B cell (primary cell): ENCODE data around the gene DLK2. TPM values are rescaled to one million over a fixed set of nuclear protein-coding genes. Genes with fewer than 3 reads are reported as not detected.

Source experiments
- ATAC-seq: fragments of 200-7000 bp; cut with Tn5 transposase; one replicate; pipeline ENCODE4 v1.10.0; 2021; ENCODE audit warnings: low read depth, mild to moderate bottlenecking, moderate number of reproducible peaks, moderate library complexity
- CTCF ChIA-PET: fragments of 350-600 bp; sonication (Branson Sonifier 250); formaldehyde crosslinking; loops from one replicate; lab custom pipeline; 2021; ENCODE audit warnings: antibody characterized with exemption, inconsistent platforms; lab: Charles Lee
- POLR2A ChIA-PET: fragments of 350-600 bp; sonication (Branson Sonifier 250); formaldehyde crosslinking; loops from one replicate; lab custom pipeline; 2021; ENCODE audit warnings: antibody characterized with exemption; lab: Charles Lee
- DNase-seq: peaks from one replicate; pipeline ENCODE4 v3.0.0; 2013
- H2AFZ ChIP-seq: 2 replicates; pipeline ENCODE4 v1.6.1; 2012; ENCODE audit warnings: mild to moderate bottlenecking, low read depth, low read length; ENCODE audit not compliant: insufficient read depth, poor library complexity, severe bottlenecking
- H3K27ac ChIP-seq, 2 donors: 1 replicate in 1 of 2; 2 replicates in 1 of 2; pipeline ENCODE4 v1.5.1; 2012 to 2013; ENCODE audit warnings: low read length in 2 of 2, mild to moderate bottlenecking in 2 of 2, moderate library complexity in 1 of 2
- H3K27me3 ChIP-seq, 4 experiments: fragments of 200-600 bp in 1 of 4; sonication (generic) in 1 of 4; replicated peaks in 1 of 4; 1 replicate in 2 of 4; 2 replicates in 2 of 4; pipeline versions ENCODE4 v1.6.1 to v1.7.0; 2013 to 2016; ENCODE audit warnings: low read length in 3 of 4, mild to moderate bottlenecking in 2 of 4, mixed read lengths in 1 of 4, moderate library complexity in 1 of 4; ENCODE audit not compliant: insufficient read depth in 4 of 4, control insufficient read depth in 3 of 4; ENCODE audit errors: control extremely low read depth in 1 of 4
- H3K36me3 ChIP-seq, 2 experiments: replicated peaks in 1 of 2; 1 replicate in 1 of 2; 2 replicates in 1 of 2; pipeline versions ENCODE4 v1.6.1 to v1.7.1; 2013; ENCODE audit warnings: low read length in 1 of 2; ENCODE audit not compliant: insufficient read depth in 2 of 2, control insufficient read depth in 1 of 2; ENCODE audit errors: control extremely low read depth in 1 of 2, extremely low read depth in 1 of 2
- H3K4me1 ChIP-seq, 2 donors: fragments of 200-600 bp in 1 of 2; sonication (generic) in 1 of 2; 1 replicate in 1 of 2; 2 replicates in 1 of 2; pipeline versions ENCODE4 v1.5.1 to v1.6.1; 2013 to 2017; ENCODE audit warnings: low read length in 2 of 2; ENCODE audit not compliant: control insufficient read depth in 2 of 2, insufficient read depth in 2 of 2
- H3K4me2 ChIP-seq: replicated peaks from 2 replicates; pipeline ENCODE3; 2012; ENCODE audit warnings: mild to moderate bottlenecking, low read depth, low read length; ENCODE audit not compliant: poor library complexity, severe bottlenecking
- H3K4me3 ChIP-seq, 5 experiments: fragments of 200-600 bp in 1 of 5; sonication (generic) in 1 of 5; 1 replicate in 3 of 5; 2 replicates in 2 of 5; pipeline versions ENCODE4 v1.5.1 to v1.7.0; 2011 to 2016; ENCODE audit warnings: low read length in 4 of 5, mild to moderate bottlenecking in 4 of 5, low read depth in 2 of 5, control low read depth in 1 of 5, moderate library complexity in 1 of 5; ENCODE audit not compliant: insufficient read depth in 1 of 5; ENCODE audit errors: control extremely low read depth in 1 of 5, extremely low read depth in 1 of 5
- H3K79me2 ChIP-seq: fragments of 200-600 bp; sonication (generic); one replicate; pipeline ENCODE4 v1.6.0; 2016; ENCODE audit warnings: low read length; ENCODE audit not compliant: control insufficient read depth, insufficient read depth
- H3K9ac ChIP-seq: fragments of 200-600 bp; sonication (generic); 2 replicates; pipeline ENCODE4 v1.6.1; 2017; ENCODE audit warnings: mild to moderate bottlenecking, low read length, moderate library complexity
- H3K9me3 ChIP-seq, 3 donors: one replicate each; pipeline versions ENCODE4 v1.6.1 to v1.7.1; 2013; ENCODE audit warnings: low read length in 2 of 3; ENCODE audit not compliant: control insufficient read depth in 2 of 3, insufficient read depth in 1 of 3; ENCODE audit errors: control extremely low read depth in 1 of 3
- H4K20me1 ChIP-seq: 2 replicates; pipeline ENCODE4 v1.6.0; 2012; ENCODE audit warnings: mild to moderate bottlenecking, low read length; ENCODE audit not compliant: insufficient read depth, control insufficient read depth, poor library complexity, severe bottlenecking
- H3K27ac Mint-ChIP-seq: one replicate; pipeline ENCODE4 v1.8.0; 2021; ENCODE audit warnings: mixed read lengths
- H3K27me3 Mint-ChIP-seq: one replicate; pipeline ENCODE4 v1.8.0; 2021; ENCODE audit warnings: mixed read lengths
- H3K4me1 Mint-ChIP-seq: one replicate; pipeline ENCODE4 v1.8.0; 2021; ENCODE audit warnings: mixed read lengths
- H3K4me3 Mint-ChIP-seq: one replicate; pipeline ENCODE4 v1.8.0; 2021; ENCODE audit warnings: mixed read lengths
- H3K9me3 Mint-ChIP-seq: one replicate; pipeline ENCODE4 v1.8.0; 2022; ENCODE audit warnings: mixed read lengths; ENCODE audit not compliant: insufficient read depth
- CTCF ChIP-seq: fragments of 200-600 bp; IDR thresholded peaks from one replicate; pipeline ENCODE4 v1.8.0; 2022; ENCODE audit warnings: antibody characterized with exemption, mild to moderate bottlenecking
- EZH2 ChIP-seq: IDR thresholded peaks from 2 replicates; pipeline ENCODE4 v1.6.1; 2012; ENCODE audit warnings: borderline replicate concordance, low read depth, mild to moderate bottlenecking, moderate library complexity, low read length; ENCODE audit not compliant: insufficient read depth, poor library complexity, severe bottlenecking
- WGBS: methylation state at CpG from one replicate; pipeline ENCODE4 v1.1.5; 2013; ENCODE audit warnings: missing lambda C conversion rate; ENCODE audit not compliant: insufficient coverage; 5-methylcytosine and 5-hydroxymethylcytosine counted together
- intact Hi-C: fragments of 100-400 bp; cut with micrococcal nuclease; formaldehyde crosslinking; loops from one replicate; pipeline ENCODE4 v1.10.0; 2022
- polyA plus RNA-seq: library from polyadenylated mRNA; depleted of rRNA; stranded (reverse); fragments of >200 nt; gene quantifications from 2 replicates; pipeline ENCODE4 v1.2.3, GENCODE V29; 2012
- total RNA-seq, 2 donors: library from RNA; stranded (reverse); fragments of 120-200 nt in 1 of 2; gene quantifications; 1 replicate in 1 of 2; 2 replicates in 1 of 2; pipeline versions ENCODE4 v1.2.3 to v1.2.4, GENCODE V29; 2013 to 2022

Gene DLK2
- total and polyA plus RNA-seq, 2 donors (not counting 1 experiment from before 2014, with no cell fraction given) = 0.34 TPM; not detected in 1

GRCh38 chr6:43492673-43493072, 37.3 kb upstream of the DLK2 start:
- 100% methylated on average over 3 of the region's 3 CpGs for WGBS
- ChIA-PET CTCF (interaction anchor here (0.6 to 8.0 kb wide), 5 partner anchors 9 to 701 kb away, joined by 3 to 69 read pairs (median 3); no protein-coding TSS in a partner anchor), POLR2A (interaction anchor here (0.6 kb wide), 1 partner anchor 22 kb away, joined by 3 read pairs; no protein-coding TSS in a partner anchor)
- intact Hi-C loops = no loop called here
- TF ChIP-seq EZH2 (no peak), CTCF (no peak)
- Histone ChIP-seq H3K4me3 (no peak overlapping the region), H3K4me1 (peaks cover 0 to 6% of the 10 kb centered on the region in 2 donors), H3K36me3 (peaks cover 0 to 31% of the 10 kb centered on the region in 2 experiments), H4K20me1 (no peaks in the 10 kb centered on the region), H3K79me2 (peaks cover 30% of the 10 kb centered on the region), H3K9ac (no peak overlapping the region), H3K9me3 (no peaks in the 10 kb centered on the region), H3K27ac (no peak overlapping the region), H3K4me2 (no peak overlapping the region), H3K27me3 (no peaks in the 10 kb centered on the region), H2AFZ (no peak overlapping the region)
- H3K4me1 Mint-ChIP-seq = peaks cover 18% of the 10 kb centered on the region
- no peaks in the 10 kb centered on the region for H3K27me3 Mint-ChIP-seq
- ATAC-seq (no peak), DNase-seq (no peak)
- H3K4me3 Mint-ChIP-seq = no peak overlapping the region
- no peaks in the 10 kb centered on the region for H3K9me3 Mint-ChIP-seq
- no peak overlapping the region for H3K27ac Mint-ChIP-seq

- DNase-seq (no peak), ATAC-seq (no peak)
- CTCF ChIA-PET = interaction anchor here (1.5 to 8.0 kb wide), 3 partner anchors 12 to 317 kb away, joined by 3 to 69 read pairs (median 3); no protein-coding TSS in a partner anchor
- Histone ChIP-seq H3K9me3 (no peaks in the 10 kb centered on the region), H3K36me3 (peaks cover 0 to 27% of the 10 kb centered on the region in 2 experiments), H3K27ac (no peak overlapping the region), H4K20me1 (peaks cover 6% of the 10 kb centered on the region), H3K4me3 (no peak overlapping the region), H3K9ac (no peak overlapping the region), H2AFZ (no peak overlapping the region), H3K4me1 (peaks cover 0 to 6% of the 10 kb centered on the region in 2 donors), H3K27me3 (no peaks in the 10 kb centered on the region), H3K79me2 (peaks cover 30% of the 10 kb centered on the region), H3K4me2 (no peak overlapping the region)
- 99% methylated on average over 10 of the region's 10 CpGs for WGBS
- TF ChIP-seq EZH2 (no peak), CTCF (no peak)
- no peak overlapping the region for H3K4me3 Mint-ChIP-seq
- H3K4me1 Mint-ChIP-seq = peaks cover 18% of the 10 kb centered on the region
- H3K27me3 Mint-ChIP-seq = no peaks in the 10 kb centered on the region
- POLR2A ChIA-PET = no interaction called here
- intact Hi-C loops = no loop called here
- no peaks in the 10 kb centered on the region for H3K9me3 Mint-ChIP-seq
- H3K27ac Mint-ChIP-seq = no peak overlapping the region
Measured at GRCh38 chr6:43491750-43492661, 36.7 kb upstream of the DLK2 start.
